ENCODE results near the gene SMCP.

- TF ChIP-seq POLR2AphosphoS5 (IDR thresholded peaks at IDR 0.05): no peak
- TF ChIP-seq CTCF (IDR thresholded peaks at IDR 0.05; ENCODE audit: poor library complexity, severe bottlenecking): no peak
- TF ChIP-seq REST (IDR thresholded peaks at IDR 0.05; ENCODE audit: borderline replicate concordance): no peak
- TF ChIP-seq EZH2 (IDR thresholded peaks at IDR 0.05; ENCODE audit: borderline replicate concordance, insufficient read depth, low read length, poor library complexity, severe bottlenecking): no peak
These were observed 8.0 kb downstream of the SMCP start for GRCh38 chr1:152886085-152886484.
